K562 (cell line): Measurements from ENCODE around the gene TPCN1.

ENCODE experiments used
- CTCF ChIP-seq, 3 experiments: IDR thresholded peaks in 2 of 3; conservative IDR thresholded peaks in 1 of 3; 2 replicates each; pipeline ENCODE4 v1.5.1; 2011 to 2012; ENCODE audit warnings: low read length in 3 of 3, mild to moderate bottlenecking in 3 of 3, control low read depth in 2 of 3, improper control_type of control experiment in 1 of 3, inconsistent platforms in 1 of 3, low read depth in 1 of 3, mixed read lengths in 1 of 3, moderate library complexity in 1 of 3; ENCODE audit not compliant: insufficient read depth in 2 of 3
- HDAC2 ChIP-seq: fragments of 450-650 bp; IDR thresholded peaks from 2 replicates; pipeline ENCODE4 v1.6.1; 2016; ENCODE audit warnings: mild to moderate bottlenecking
- HNRNPLL ChIP-seq: fragments of 200-400 bp; formaldehyde crosslinking; IDR thresholded peaks from 2 replicates; pipeline ENCODE4 v1.6.1; 2017; ENCODE audit warnings: low read length, low read depth, mild to moderate bottlenecking; ENCODE audit not compliant: poor library complexity, severe bottlenecking
- MAFK ChIP-seq: IDR thresholded peaks from 2 replicates; pipeline ENCODE4 v1.6.1; 2011; ENCODE audit warnings: low read length, improper control_type of control experiment
- NFYB ChIP-seq: IDR thresholded peaks from 2 replicates; pipeline ENCODE4 v1.6.1; 2011; ENCODE audit warnings: mild to moderate bottlenecking, moderate library complexity; ENCODE audit not compliant: insufficient read length; ENCODE audit errors: extremely low read depth
- NR2C2 ChIP-seq, 2 experiments: fragments of 200-800 bp in 1 of 2; sonication (Bioruptor generic) in 1 of 2; sonication (generic) in 1 of 2; formaldehyde crosslinking in 1 of 2; IDR thresholded peaks; 2 replicates each; pipeline versions ENCODE4 v1.6.1 to v1.8.0; 2016 to 2022; ENCODE audit warnings: mild to moderate bottlenecking in 1 of 2, missing compliant biosample characterization in 1 of 2, missing genetic modification characterization in 1 of 2, missing genetic modification reagents in 1 of 2
- POLR2A ChIP-seq: fragments of 450-650 bp; conservative IDR thresholded peaks from 2 replicates; pipeline ENCODE4 v1.6.1; 2016
- POLR2G ChIP-seq: fragments of 200-400 bp; formaldehyde crosslinking; IDR thresholded peaks from 2 replicates; pipeline ENCODE4 v1.6.1; 2017; ENCODE audit warnings: low read depth, mild to moderate bottlenecking, antibody characterized with exemption, low read length, moderate library complexity
- SRSF9 ChIP-seq: fragments of 200-400 bp; formaldehyde crosslinking; IDR thresholded peaks from 2 replicates; pipeline ENCODE4 v1.6.1; 2017; ENCODE audit warnings: low read depth, low read length, borderline replicate concordance
- STAG1 ChIP-seq: sonication (generic); formaldehyde crosslinking; IDR thresholded peaks from 2 replicates; pipeline ENCODE4 v1.5.0; 2020; ENCODE audit warnings: missing genetic modification reagents, borderline replicate concordance
- ZNF695 ChIP-seq: fragments of 450-650 bp; formaldehyde crosslinking; IDR thresholded peaks from 2 replicates; pipeline ENCODE4 v1.4.0; 2020; ENCODE audit warnings: mild to moderate bottlenecking, moderate library complexity

DNA sequence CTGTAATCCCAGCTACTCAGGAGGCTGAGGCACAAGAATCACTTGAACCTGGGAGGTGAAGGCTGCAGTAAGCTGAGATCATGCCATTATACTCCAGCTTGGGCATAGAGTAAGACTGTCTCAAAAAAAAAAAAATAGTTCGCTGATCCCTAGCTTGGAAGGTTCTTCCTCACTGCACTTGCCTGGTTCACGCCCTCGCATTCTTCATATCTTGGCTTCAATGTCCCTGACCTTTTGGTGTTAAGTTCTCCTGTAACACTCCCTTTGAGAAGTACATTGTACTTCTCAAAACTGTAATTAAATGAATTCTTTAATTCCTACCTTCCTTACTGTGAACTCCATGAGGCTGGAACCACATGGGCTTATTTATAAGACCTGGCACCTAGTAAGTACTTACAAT lies 16.5 kb upstream of the TPCN1 start:
- TF ChIP-seq POLR2A (no peak), NR2C2 (CRISPR knock-in tag; IDR thresholded peaks at IDR 0.05) (no peak), NR2C2 (tag; IDR thresholded peaks at IDR 0.05) (no peak), CTCF (IDR thresholded peaks at IDR 0.05 in 2 of 3, conservative IDR thresholded peaks at IDR 0.05 in 1 of 3; ENCODE audit: insufficient read depth in 2 of 3, low read depth in 1 of 3, low read length in 3 of 3) (no peak), SRSF9 (no peak), STAG1 (CRISPR knock-in tag) (no peak), POLR2G (no peak), HDAC2 (no peak), ZNF695 (no peak), MAFK (no peak), NFYB (no peak), HNRNPLL (no peak)
